A172 (cell line): Measurements from ENCODE around the gene CCNG1. TPM values are rescaled to one million over a fixed set of nuclear protein-coding genes. Genes with fewer than 3 reads are reported as not detected.
"Not testable (repeated sequence)": the region's sequence is repeated elsewhere in the genome, so short reads cannot be mapped to it uniquely, and the experiment has no call there.

Source experiments
- DNase-seq: peaks from one replicate; pipeline ENCODE4 v3.0.0-alpha.2; 2015; ENCODE audit warnings: low spot score
- total RNA-seq: library from RNA; depleted of rRNA; stranded (reverse); fragments of >200 nt; shearing (Covaris generic); gene quantifications from 2 replicates; pipeline ENCODE4 v1.2.3, GENCODE V29; 2014

Gene CCNG1
- total RNA-seq, 1 experiment from 2014 or later: 201 TPM

DNA sequence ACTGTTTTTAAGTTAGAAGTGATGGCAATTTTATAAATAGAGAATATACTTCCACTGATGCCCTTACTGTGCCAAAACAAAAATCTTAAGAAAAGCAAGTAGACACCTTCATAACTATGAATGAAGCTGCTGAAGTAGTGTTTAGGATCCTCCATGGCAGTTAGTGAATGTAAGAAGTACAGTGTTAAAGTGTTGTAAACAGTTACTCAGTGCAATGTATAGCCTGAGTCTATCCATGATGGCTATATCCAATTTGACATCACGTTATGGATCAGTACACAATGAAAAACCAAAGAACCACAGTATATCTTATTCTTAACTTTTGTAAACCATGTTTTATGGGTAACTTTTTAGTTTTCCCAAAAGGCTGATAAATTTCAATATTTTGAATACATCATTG, 7.1 kb downstream of the CCNG1 start:
- DNase-seq: no peak

DNA sequence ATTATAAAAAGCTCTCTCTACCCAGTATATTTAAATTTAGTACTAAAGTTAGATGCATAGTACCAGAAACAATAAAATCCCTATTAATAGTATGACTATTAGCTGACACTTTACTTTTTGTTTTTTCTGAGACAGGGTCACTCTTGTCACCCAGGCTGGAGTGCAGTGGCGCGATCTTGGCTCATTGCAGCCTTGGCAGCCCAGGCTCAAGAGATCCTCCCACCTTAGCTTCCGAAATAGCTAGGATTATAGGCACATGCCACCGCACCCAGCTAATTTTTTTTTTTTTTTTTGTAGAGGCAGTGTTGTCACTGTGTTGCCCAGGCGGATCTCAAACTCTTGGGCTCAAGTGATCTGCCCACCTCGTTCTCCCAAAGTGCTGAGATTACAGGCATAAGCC, 8.0 kb downstream of the CCNG1 start:
- no peak for DNase-seq

DNA sequence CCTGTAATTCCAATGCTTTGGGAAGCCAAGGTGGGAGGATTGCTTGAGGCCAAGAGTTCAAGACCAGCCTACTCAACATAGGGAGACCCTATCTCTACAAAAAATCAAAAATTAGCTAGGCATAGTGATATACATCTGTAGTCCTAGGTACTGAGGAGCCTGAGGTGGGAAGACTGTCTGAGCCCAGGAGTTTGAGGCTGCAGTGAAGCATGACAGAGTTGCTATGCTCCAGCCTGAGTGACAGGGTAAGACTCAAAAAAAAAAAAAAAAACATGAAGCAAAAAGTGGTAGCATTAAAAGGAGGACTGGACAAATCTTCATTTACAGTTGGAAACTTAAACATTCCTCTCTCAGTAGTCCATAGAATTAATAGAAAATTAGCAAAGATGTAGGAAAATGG, 9.8 kb downstream of the CCNG1 start:
- DNase-seq: no peak

- DNase-seq: no peak
Observed at GRCh38 chr5:163447875-163448274, 10.5 kb downstream of the CCNG1 start.

DNA sequence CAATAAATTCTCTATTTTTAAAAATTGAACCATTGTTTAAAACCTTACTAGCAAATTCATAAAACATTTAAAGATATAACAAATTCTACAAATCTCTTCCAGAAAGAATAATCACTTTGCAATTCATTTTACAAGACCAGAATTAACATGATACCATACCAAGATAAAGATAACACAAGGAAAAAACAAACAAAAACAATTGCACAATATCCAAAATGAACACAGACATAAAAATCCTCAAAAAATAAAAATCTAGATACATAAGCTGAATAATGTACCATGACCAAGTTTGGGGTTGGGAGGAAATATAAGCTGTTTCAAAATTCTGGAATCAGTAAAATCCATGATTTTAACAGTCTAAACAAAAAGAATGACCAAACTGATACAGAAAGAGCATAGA, 11.1 kb downstream of the CCNG1 start:
- DNase-seq: no peak

- no peak for DNase-seq
Observed at GRCh38 chr5:163451489-163451888, 14.1 kb downstream of the CCNG1 start.

- no peak for DNase-seq
Observed at GRCh38 chr5:163453705-163454104, 16.3 kb downstream of the CCNG1 start.

- DNase-seq: not testable (repeated sequence)
Observed at GRCh38 chr5:163455406-163455805, 18.0 kb downstream of the CCNG1 start.

GRCh38 chr5:163456029-163456589, 18.7 kb downstream of the CCNG1 start:
- DNase-seq: no peak

DNA sequence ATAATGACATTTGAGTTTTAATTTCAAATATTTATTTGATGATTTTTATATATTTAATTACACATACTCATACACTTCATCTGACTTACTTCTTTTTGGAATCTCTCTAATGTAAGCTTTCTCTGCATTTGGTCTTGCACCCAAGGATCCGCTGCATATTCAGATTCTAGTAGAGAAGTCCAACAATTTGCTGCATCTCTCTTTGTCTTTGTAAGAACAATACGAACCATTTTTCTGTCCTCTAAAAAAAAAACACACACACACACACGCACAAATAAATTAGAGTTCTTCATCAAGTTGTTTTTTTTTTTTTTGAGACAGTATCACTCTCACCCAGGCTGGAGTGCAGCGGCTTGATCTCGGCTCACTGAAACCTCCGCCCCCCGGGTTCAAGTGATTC, 19.4 kb downstream of the CCNG1 start:
- DNase-seq: no peak

DNA sequence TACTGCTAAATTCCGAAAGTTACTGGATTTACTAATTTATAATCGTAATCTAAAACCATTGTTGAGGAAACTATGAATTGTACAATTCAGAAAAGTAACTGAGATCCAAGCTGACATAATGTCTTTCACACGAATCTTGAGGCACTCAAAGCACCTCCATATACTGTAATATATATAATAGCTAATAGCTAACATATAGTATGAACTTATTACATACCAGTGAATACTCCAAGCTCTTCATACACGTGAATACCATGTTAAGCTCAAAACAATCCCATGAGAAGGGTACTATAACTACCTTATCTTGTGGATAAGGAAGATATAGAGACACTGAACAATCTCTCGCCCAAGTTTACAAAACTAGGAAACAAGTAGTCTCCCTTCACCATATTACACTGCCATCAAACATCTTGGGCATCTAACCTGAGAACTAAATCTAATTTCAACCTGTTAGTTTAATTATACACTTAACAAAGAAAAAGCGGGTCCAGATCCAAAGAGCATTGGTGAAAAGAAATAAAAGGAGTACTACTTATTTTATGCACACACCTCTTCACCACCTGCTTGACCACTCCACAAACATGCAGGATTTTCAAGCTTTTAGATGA, 21.5 kb downstream of the CCNG1 start:
- DNase-seq: peak; percentile 12

GRCh38 chr5:163459462-163459818, 22.0 kb downstream of the CCNG1 start:
- no peak for DNase-seq

GRCh38 chr5:163459819-163460561, 22.6 kb downstream of the CCNG1 start, which contains the start of gene NUDCD2:
NUDCD2 (minus strand) TSS chr5:163460102; CDS start chr5:163460050, 52 bp downstream.
- DNase-seq: peak; percentile 99

- DNase-seq: peak; percentile 49
Observed at GRCh38 chr5:163460562-163461171, 23.3 kb downstream of the CCNG1 start, which contains the start of gene HMMR. HMMR (plus strand) TSS chr5:163460632; CDS start chr5:163460693, 61 bp downstream.

- DNase-seq: no peak
Observed at GRCh38 chr5:163463063-163463435, 25.7 kb downstream of the CCNG1 start.

DNA sequence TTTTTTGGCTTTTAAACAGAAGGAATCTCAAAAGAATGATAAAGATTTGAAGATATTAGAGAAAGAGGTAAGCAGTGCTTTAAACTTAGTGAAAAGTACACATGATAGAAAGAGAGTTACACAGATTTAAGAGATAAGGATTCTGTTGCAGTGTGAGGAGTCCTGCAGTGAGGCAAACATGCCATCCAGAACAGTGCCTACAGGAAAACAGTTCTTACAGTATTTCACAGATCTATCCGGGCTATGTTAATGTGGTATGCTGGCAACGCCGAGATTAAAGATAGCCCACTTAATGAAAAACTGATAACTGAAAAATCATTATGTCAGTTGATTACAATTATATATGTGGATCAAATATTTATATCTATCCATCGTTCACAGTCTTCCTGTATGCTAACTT, 30.3 kb downstream of the CCNG1 start:
- no peak for DNase-seq

- peak; percentile 10 for DNase-seq
Observed at GRCh38 chr5:163473635-163474243, 36.3 kb downstream of the CCNG1 start.

DNA sequence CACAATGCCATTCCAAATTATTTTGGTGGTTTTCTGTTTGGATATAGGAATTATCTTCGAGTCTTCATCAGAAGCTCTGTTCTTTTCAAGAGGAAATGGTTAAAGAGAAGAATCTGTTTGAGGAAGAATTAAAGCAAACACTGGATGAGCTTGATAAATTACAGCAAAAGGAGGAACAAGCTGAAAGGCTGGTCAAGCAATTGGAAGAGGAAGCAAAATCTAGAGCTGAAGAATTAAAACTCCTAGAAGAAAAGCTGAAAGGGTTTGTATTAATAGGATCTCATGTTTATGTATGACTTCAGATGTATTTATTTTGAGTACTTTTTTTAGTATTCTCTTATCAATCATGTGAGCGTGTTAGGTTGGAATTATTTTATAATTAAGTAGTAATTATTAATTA, 38.0 kb downstream of the CCNG1 start:
- no peak for DNase-seq

DNA sequence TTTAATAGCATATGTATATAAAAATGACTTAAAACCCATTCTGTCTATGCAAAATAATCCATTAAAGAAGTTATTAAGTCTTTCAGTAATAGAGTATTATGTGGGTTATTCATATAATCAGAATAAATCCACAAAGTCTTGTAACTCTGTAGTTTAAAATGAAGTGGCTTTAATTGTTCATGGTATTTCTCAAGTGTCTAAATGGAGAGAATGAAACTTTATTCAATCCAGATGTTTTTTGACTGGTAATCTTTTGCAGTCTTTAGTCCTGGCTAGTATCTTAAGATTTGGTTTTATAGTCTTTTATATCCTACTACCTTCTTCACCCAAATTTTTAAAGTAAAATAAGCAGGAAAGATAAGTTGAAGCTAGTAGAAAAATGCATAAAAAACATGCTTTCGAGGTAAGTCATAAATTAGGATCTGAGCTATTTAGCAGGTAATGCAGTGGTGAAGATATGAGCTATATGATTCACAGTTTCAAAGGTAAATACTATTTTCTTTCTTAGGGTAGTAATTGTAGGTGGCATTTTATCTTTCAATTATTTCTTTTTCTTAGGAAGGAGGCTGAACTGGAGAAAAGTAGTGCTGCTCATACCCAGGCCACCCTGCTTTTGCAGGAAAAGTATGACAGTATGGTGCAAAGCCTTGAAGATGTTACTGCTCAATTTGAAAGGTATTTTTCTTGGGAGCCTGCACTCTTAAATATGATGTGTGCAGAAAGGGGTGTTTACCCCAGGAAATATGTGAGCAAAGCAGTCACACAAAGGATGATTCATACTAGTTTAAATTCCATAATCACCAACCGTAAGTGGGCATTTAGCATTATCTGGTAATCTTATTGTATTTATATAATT, 41.0 kb downstream of the CCNG1 start:
- DNase-seq: peak; percentile 45

DNA sequence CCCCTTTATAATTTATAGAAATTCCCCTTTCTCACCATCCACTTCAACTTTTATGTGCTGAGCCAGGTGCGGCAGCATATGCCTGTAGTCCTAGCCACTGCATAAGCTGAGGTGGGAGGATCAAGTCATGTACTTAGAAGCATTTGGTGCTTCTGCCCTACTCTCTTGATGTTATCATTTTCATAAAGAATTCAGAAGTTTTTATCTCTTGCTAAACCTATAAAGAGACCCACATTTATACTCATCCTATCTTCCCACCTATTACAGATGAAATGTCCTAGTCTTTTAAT, 41.5 kb downstream of the CCNG1 start:
- no peak for DNase-seq

GRCh38 chr5:163489055-163489744, 51.8 kb downstream of the CCNG1 start:
- peak; percentile 18 for DNase-seq
